Daoy (cell line): ENCODE data around the gene ZNF775. TPM values are rescaled to one million over a fixed set of nuclear protein-coding genes. Genes with fewer than 3 reads are reported as not detected.
A peak's percentile ranks its signal among the peaks of the same experiment; 100 is the strongest.

Source experiments
- DNase-seq: peaks from one replicate; pipeline ENCODE4 v3.0.0-alpha.2; 2015; ENCODE audit warnings: low read depth
- total RNA-seq: library from RNA; depleted of rRNA; stranded (reverse); fragments of >200 nt; shearing (Covaris generic); gene quantifications from 2 replicates; pipeline ENCODE4 v1.2.3, GENCODE V29; 2014

The ZNF775 gene
- total RNA-seq, 1 experiment from 2014 or later: 9.1 TPM

DNA sequence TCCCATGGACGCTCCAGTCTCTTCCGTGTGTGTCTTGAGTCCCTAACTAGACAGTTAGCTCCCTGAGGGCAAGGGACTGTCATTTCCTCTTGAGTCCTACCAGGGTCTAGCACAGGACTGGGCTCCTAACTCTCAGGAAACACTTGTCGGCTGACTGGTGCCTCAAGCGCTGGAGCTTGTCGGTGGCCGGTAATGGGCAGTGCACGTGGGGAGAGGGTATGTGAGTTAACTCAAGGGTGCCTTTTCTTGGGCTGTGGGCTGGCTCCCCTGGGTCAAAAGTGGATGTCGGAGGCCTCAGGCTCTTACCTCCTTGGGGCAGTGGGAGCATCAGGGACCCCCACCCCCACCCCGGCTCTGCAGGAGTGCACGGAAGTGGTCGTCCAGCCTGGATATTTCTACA, 32.9 kb downstream of the ZNF775 start:
- no peak for DNase-seq

DNA sequence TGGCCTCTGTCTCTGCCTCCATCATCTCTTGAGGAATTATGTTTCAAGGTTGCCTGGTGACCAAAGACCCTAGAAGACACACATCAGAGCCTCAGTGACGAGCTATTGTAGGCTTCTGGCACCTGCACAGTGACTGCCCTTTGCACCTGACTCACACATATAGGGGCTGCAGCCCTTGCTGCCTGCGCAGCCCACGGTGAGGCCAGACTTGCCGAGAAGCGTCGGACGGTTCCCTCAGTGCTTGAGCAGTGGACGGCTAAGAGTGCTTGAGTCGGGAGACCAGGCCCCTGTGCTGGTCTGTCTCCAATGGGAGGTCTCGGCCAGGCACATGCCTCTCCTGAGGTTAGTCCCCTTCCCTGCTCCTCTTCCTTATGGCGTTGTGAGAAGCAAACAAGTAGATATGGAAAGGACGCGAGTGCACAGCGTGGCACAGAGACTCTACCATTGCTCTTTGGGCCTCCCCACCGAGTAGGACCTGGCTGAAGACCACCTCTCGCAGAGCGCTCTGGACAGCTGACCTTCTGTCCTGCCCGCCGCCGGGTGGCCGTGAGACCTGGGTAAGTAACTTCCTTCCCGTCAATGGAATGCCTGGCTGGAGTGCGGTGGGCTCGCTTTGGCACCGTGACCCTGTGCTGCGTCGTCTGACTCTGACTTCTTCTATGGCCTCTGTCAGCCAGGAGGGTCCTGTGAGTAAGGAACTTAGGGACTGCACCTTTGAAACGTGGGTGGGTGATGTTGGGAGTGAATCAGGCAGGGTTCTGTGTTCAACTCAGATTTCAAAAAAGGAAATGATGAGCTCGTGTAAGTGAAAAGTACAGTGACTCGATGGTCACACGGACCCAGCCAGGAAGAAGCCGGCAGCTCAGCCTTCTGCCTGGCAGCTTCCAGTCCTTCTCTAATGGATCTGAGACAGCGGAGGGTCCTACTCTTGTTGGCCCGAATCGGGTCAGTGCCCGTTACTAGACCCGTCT, 33.7 kb downstream of the ZNF775 start:
- DNase-seq: no peak

DNA sequence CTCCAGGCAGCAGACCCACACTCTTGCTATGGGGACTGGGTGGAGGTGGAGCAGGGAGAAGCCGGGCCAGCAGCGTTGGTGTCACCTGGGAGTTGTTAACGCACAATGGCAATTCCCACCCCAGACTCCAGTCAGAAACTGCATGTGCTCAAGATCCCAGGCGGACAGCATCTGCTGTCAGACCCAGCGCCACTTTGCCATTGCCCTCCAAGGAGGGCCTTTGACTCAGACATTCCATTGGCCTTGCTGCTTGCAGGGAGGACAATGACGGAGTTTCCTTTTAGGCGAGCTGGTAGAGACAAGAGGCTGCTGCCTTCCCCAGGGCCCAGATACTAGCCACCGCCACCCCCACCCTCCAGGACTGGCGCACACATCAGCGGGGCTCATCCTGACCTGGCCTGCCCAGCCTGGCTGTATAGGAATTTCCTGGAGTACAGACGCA, 34.5 kb downstream of the ZNF775 start:
- DNase-seq: no peak

GRCh38 chr7:150415161-150416153, 36.3 kb downstream of the ZNF775 start:
- no peak for DNase-seq

- no peak for DNase-seq
Observed at GRCh38 chr7:150417239-150417638, 38.1 kb downstream of the ZNF775 start.

GRCh38 chr7:150417863-150418262, 38.7 kb downstream of the ZNF775 start:
- DNase-seq: no peak

- no peak for DNase-seq
Observed at GRCh38 chr7:150420242-150420641, 41.1 kb downstream of the ZNF775 start.

- peak; percentile 89 for DNase-seq
Observed at GRCh38 chr7:150420987-150421674, 42.0 kb downstream of the ZNF775 start.

- no peak for DNase-seq
Observed at GRCh38 chr7:150421831-150422230, 42.7 kb downstream of the ZNF775 start.

DNA sequence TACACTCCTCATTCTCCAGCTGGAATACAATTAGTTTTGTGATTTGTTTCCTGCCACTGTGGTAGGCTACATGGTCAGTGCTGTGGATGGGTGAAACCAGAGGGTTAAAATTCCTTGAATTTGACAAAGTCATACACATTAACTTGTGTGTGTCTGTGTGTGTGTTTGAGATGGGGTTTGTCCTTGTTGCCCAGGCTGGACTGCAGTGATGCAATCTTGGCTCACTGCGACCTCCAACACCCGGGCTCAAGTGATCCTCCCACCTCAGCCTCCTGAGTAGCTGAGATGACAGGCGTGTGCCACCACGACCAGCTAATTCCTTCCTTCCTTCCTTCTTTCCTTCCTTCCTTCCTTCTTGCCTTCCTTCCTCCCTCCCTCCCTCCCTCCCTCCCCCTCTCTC, 46.5 kb downstream of the ZNF775 start:
- DNase-seq: no peak

DNA sequence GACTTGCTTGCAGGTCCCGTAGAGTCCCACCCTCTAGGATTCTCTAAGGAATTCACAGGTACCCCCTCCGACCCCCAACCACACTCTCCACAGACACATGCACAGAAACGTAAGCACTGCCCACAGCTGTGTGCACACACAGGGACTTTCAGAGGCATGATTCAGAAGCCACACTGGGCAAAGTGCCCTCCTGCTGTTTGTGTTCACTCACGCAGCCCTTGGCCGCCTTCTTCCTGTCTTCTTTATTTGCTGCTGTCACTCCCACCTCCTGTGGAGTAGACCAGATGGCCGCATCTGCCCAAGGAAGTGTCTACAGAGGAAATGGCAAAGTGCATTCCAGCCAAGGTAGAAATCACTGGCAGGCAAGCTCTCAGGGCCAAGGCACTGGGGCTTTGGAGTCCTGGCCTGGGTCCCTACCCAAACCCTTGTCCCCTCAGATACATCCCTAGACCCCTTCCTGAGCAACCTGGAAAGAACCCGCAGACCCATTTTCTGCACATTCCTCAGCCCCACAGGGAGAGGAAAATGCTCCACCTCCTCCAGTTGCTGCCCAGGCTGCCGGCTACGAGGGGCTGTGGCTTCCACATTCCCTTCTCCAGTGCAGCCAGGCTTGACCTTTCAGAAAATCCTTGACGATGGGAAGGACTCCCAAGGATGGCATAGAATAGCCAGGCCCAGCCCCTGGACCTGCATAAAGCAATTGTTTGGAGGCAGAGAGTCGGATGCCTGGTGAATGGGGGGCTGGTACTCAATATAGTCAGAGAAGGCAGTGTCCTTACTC, 49.7 kb downstream of the ZNF775 start:
- DNase-seq: peak; percentile 99

GRCh38 chr7:150429699-150430098, 50.6 kb downstream of the ZNF775 start:
- no peak for DNase-seq

GRCh38 chr7:150430465-150431085, 51.4 kb downstream of the ZNF775 start:
- DNase-seq: no peak

DNA sequence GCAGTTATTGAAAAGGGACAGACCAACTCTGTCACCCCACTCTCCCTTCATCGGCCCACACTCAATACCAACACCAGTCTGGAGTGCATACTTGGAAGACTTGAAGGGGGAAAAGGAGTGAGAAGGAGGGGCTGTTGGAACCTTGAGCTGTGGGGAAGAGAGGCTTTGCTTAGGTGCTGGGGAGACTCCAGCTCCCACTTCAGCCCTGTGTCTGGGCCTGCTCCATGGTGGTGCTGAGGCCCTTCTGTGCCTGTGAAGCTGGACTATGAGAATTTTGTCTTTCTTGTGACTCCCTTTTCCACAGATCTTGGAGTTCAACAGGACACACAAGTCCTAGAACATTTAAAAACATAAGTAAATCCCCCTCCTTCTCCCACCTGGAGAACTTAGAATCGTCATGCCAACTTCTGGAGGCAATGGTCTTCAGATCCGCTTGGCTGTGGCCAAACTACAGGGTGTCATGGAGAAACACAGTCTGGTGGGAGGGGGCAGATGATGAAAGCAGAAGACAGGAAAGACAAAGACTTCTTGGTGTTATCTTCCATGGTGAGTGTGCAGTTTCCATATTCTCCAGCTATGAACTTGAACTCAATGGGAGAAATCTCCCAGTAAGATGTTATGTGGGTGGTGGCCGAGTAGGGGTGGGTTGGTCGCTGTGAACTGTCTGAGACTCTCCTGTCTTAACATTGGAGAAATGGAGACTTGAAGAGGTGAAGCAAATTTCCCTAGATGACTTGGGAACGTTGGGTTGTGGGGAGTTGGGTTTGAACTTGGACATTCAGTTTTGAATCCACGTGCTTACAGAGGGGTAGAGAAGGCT, 52.9 kb downstream of the ZNF775 start:
- no peak for DNase-seq

- no peak for DNase-seq
Observed at GRCh38 chr7:150432915-150433892, 54.1 kb downstream of the ZNF775 start.

DNA sequence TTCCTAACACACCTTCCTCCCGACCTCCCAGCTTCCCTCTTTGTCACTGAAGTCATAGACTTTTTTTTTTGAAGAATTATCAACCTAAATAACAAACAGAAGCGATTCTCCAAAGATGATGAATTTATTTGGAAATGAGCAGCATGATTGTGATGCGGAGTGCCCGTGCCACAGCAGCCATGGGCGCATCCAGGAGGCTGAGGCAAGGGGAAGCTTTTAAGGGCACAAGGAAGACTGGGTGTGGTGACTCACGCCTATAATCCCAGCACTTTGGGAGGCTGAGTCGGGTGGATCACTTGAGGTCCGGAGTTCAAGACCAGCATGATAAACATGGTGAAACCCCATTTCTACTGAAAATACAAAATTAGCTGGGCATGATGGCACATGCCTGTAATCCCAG, 55.1 kb downstream of the ZNF775 start:
- DNase-seq: no peak

DNA sequence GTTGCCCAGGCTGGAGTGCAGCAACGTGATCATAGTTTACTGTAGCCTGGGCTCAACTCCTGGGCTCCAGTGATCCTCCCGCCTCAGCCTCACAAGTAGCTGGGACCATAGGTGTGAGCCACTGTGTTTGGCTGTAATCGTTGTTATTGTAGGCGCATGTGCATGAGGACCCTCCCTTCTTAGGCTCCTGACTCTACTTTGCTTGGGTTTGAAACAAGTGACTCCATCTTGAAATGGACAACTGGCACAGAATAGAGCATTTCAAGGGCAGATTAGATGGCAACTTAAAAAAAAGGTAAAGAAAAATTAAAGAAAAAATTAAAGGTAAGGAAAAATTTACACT, 55.9 kb downstream of the ZNF775 start:
- DNase-seq: no peak

GRCh38 chr7:150435390-150436073, 56.4 kb downstream of the ZNF775 start:
- no peak for DNase-seq
